HG02798 (cell line): ENCODE measurements around the gene TFEB.

Experiments used
- ATAC-seq: cut with Tn5 transposase; IDR thresholded peaks from one replicate; pipeline ENCODE4 v1.9.1; 2021; ENCODE audit warnings: mild to moderate bottlenecking; ENCODE audit not compliant: unreplicated experiment, poor library complexity

The TFEB gene

GRCh38 chr6:41642960-41643898 lies 92.2 kb downstream of the TFEB start:
- ATAC-seq = no peak

DNA sequence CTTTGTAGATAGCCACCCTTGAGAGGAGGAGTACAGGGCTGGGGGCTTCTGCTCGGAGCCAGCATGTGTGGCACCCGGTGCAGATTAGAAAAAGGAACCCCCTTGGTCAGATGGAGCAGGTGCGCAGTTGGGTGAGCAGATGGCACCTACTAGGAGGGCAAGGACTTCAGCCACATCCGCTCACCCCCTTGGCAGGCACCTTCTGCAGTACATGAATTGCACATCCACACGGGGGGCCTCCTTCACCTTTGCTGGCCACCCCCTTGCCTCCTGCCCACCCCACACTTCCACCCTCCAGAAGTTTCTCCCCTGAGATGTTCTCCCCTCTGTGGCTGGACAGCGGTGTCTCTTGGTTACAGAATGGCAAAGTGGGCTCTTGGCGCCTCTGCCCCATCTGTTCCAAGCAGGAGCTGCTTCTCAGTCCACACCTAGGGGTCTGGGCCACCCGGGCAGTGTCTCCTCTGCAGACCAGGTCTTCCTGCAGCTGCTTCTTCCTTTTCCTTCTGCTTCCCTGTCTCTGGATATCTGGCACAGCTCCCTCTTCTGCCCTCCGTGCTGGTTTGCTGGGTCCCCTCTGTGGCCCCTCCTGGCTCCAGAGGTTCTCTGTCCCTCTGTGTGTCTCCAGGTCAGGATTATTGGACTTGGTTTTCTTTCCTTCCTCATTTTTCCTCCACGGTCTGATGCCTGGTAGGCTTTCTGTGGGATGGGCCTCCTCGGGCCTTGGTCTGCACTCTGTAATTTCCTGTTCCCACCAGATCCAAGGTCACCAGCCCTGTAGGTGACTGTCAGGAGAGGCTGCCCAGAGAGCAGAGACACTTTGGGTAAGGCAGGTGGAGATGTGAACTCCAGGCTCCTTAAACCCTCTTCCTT lies 93.1 kb downstream of the TFEB start:
- ATAC-seq = no peak

DNA sequence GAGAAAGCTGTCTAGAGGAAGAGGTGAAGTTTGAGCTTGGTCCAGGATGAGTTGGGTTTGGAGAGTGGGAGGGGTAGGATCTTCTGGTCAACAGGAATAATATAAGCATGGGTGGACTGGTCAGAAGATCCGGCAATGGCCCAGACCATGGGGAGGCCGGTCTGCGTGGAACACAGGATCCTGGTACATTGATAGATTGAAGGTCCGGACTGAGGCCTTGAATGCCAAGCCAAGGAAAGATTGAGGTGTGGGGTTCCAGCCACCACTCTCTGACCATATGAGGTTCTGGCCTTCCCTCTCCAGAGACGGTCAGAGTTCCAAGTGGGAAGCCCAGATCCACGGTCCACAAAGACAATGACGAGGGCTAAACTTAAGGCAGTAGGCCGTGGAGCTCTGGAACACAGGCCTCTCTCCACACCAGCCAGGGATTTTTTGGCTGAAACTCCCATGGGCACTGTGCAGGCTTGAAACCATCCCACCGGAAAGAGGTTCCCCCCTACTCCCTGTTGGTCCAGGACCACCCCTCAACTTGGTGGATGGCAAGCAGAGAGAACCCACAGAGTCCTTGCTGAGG lies 94.0 kb downstream of the TFEB start:
- no peak for ATAC-seq

GRCh38 chr6:41640426-41640825 lies 95.0 kb downstream of the TFEB start:
- ATAC-seq = no peak

DNA sequence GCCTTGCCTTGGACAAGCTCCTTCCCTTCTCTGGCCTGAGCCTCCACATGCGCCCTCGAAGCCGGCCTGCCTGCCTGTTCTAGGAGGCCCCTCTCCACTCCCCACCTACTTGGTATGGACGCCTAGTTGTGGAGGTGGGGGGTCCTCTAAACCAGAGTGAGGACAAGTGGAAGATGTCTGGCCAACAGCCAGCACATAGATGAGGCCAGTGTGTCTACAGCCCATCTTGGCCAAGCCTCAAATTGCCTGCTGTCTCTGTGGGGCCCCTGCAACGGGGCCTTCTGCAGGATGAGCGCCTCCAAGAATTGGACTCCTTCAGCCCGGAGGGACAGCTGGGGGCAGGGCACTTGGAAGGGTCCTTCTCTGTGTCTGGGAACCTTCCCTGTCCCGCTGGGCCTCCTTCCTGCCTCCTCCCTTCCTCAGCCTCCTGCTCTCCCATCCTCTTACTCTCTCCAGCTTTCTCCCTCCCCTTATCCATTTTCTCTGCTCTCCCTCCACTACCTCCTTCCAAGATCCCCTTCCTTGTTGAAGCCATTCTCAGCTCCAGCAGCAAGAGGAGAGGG lies 95.5 kb downstream of the TFEB start:
- ATAC-seq = no peak

- no peak for ATAC-seq
These were observed 96.2 kb downstream of the TFEB start for GRCh38 chr6:41638935-41639808.

GRCh38 chr6:41638002-41638934 lies 97.1 kb downstream of the TFEB start, which contains the start of gene MDFI:
Gene MDFI (plus strand): TSS chr6:41638468. CDS start chr6:41638750, 282 bp downstream.
- ATAC-seq = no peak

- no peak for ATAC-seq
These were observed 98.0 kb downstream of the TFEB start for GRCh38 chr6:41637194-41638001.

- no peak for ATAC-seq
These were observed 98.6 kb downstream of the TFEB start for GRCh38 chr6:41636833-41637193.

GRCh38 chr6:41635365-41635764 lies 100.0 kb downstream of the TFEB start:
- ATAC-seq = no peak

- ATAC-seq = no peak
These were observed 100.8 kb downstream of the TFEB start for GRCh38 chr6:41634657-41635056.
